IgD-negative memory B cell (primary cell): ENCODE measurements around the gene ZNF436. TPM values are rescaled to one million over a fixed set of nuclear protein-coding genes. Genes with fewer than 3 reads are reported as not detected.
"Not testable (repeated sequence)": the region's sequence is repeated elsewhere in the genome, so short reads cannot be mapped to it uniquely, and the experiment has no call there.

Experiments used
- H3K27ac Mint-ChIP-seq, 3 donors: one replicate each; pipeline ENCODE4 v1.8.0; 2020 to 2022; ENCODE audit warnings: mild to moderate bottlenecking in 3 of 3, mixed read lengths in 3 of 3, moderate library complexity in 1 of 3
- H3K27me3 Mint-ChIP-seq: one replicate; pipeline ENCODE4 v1.8.0; 2021; ENCODE audit warnings: mixed read lengths
- H3K36me3 Mint-ChIP-seq: one replicate; pipeline ENCODE4 v1.8.0; 2020; ENCODE audit warnings: mild to moderate bottlenecking, mixed read lengths
- H3K4me1 Mint-ChIP-seq, 3 donors: one replicate each; pipeline ENCODE4 v1.8.0; 2020 to 2022; ENCODE audit warnings: mixed read lengths in 3 of 3, mild to moderate bottlenecking in 1 of 3
- H3K4me3 Mint-ChIP-seq, 4 donors: one replicate each; pipeline ENCODE4 v1.8.0; 2020 to 2022; ENCODE audit warnings: mild to moderate bottlenecking in 4 of 4, mixed read lengths in 4 of 4, moderate library complexity in 3 of 4
- H3K9me3 Mint-ChIP-seq, 3 donors: one replicate each; pipeline ENCODE4 v1.8.0; 2020 to 2021; ENCODE audit warnings: mixed read lengths in 3 of 3, mild to moderate bottlenecking in 1 of 3
- polyA plus RNA-seq: library from polyadenylated mRNA; unstranded; fragments of 300-500 nt; fragmentation: Illumina TruSeq; gene quantifications from one replicate; pipeline ENCODE4 v1.2.3, GENCODE V29; 2021

ZNF436 gene
- polyA plus RNA-seq, 1 donor from 2014 or later: 2.5 TPM

- Mint-ChIP-seq H3K27me3 (peaks cover 6% of the 10 kb centered on the region), H3K4me1 (peaks cover 8 to 13% (median 12%) of the 10 kb centered on the region in 3 donors), H3K27ac (peak overlapping the region in 1 of 3 donors; percentile 30)
Observed at GRCh38 chr1:23380719-23381118, 11.1 kb upstream of the ZNF436 start.

GRCh38 chr1:23380236-23380635 is 10.6 kb upstream of the ZNF436 start:
- not testable (repeated sequence) for H3K36me3 Mint-ChIP-seq, H3K4me3 Mint-ChIP-seq, H3K9me3 Mint-ChIP-seq, H3K27ac Mint-ChIP-seq, H3K27me3 Mint-ChIP-seq
- peaks cover 8 to 13% (median 12%) of the 10 kb centered on the region in 3 donors for H3K4me1 Mint-ChIP-seq

More at GRCh38 chr1:23380719-23381118, 11.1 kb upstream of the ZNF436 start:
- Mint-ChIP-seq H3K4me3 (no peak overlapping the region), H3K9me3 (no peaks in the 10 kb centered on the region), H3K36me3 (no peaks in the 10 kb centered on the region)

DNA sequence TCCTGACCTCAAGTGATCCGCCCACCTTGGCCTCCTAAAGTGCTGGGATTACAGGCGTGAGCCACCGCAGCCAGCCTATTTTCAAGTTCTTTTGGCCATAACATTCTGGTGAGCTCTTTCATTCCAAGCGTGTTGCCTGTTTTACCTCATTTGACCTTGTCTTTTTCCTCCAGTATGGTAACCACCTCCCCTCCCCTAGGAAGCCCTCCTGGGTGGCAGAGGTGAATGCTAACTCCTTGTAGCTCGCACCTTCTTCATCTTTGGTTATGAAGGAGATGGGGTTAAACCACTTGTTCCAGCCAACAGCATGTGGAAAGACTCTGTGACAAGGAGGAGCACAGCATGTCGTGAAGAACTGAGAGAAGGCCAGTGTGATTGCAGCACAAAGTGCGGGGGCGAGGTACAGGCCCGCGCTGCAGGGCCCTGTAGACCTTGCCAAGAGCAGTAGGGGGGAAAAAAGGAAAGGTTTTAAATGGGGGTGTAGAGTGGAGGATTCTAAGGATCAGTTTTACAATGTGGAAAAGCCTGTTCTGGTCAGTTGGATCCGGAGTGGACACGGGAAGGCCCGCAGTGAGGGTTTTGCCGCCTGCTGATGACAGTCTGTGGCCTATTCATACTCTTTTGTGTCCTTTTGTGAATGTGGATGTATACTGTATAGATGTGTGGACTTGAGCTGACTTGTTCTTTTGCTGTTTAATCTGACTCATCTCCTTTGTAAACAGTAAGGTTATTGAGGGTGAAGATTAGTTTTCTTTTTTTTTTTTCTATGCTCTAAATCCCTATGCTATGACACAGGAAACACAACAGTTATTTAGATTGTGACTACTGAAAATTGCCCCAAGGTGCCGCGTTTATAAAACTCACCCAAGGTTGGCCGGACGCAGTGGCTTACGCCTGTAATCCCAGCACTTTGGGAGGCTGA is 7.5 kb upstream of the ZNF436 start:
- H3K9me3 Mint-ChIP-seq: no peaks in the 10 kb centered on the region
- H3K4me1 Mint-ChIP-seq: peaks cover 7 to 13% (median 12%) of the 10 kb centered on the region in 3 donors
- H3K4me3 Mint-ChIP-seq: no peak overlapping the region
- H3K27me3 Mint-ChIP-seq: peaks cover 8% of the 10 kb centered on the region
- H3K36me3 Mint-ChIP-seq: no peaks in the 10 kb centered on the region
- peak overlapping the region in 2 of 3 donors; percentile 11 to 66 for H3K27ac Mint-ChIP-seq

GRCh38 chr1:23374079-23374735 is 4.6 kb upstream of the ZNF436 start:
- H3K9me3 Mint-ChIP-seq, H3K4me3 Mint-ChIP-seq, H3K27me3 Mint-ChIP-seq, H3K27ac Mint-ChIP-seq, H3K36me3 Mint-ChIP-seq: not testable (repeated sequence)
- peaks cover 3 to 16% (median 6%) of the 10 kb centered on the region in 3 donors for H3K4me1 Mint-ChIP-seq

DNA sequence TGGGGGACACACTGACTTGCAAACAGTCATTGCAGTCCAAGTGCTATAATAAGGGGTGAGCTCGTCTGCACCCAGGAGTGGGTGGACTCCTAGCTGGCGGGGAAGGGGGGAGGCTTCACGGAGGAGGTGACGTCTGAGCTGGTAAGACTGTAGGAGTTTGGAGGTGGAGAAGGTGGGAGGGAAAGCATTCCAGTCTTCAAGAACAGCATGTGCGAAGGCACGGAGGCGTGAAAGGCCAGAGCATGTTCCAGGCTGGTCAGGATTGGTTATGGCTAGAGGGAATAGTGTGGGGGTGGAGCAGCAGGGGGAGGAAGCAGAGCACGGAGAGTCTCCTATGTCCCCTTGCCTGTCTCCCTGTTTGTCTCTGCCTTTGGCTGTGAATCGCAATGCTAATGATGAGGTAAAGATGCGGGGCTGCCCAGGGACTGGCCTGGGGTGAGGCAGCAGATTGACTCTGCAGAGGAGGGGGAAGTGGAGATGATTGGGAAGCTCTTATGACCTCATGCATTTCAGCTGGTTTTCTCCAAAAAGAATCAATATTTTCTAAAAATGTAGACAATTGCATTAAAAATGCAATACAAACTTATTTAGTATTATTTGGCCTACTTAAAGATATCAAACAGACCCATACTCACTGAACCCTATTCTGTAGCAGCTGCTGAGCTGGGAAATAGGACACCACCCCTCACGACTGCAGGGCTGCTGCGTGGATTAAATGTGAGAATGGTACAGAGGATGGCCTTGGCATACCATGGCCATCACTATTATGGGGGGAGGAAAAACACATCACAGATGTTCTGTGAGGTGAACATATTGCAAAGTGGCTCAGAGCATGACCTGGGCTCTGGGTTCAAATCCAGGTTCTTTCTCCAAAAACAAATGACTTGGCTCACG is 2.6 kb upstream of the ZNF436 start:
- no peaks in the 10 kb centered on the region for H3K9me3 Mint-ChIP-seq
- peak overlapping the region in 1 of 4 donors; percentile 21 for H3K4me3 Mint-ChIP-seq
- H3K27me3 Mint-ChIP-seq: peaks cover 4% of the 10 kb centered on the region
- no peak overlapping the region for H3K27ac Mint-ChIP-seq
- peaks cover 6 to 16% (median 10%) of the 10 kb centered on the region in 3 donors for H3K4me1 Mint-ChIP-seq
- H3K36me3 Mint-ChIP-seq: no peaks in the 10 kb centered on the region

- Mint-ChIP-seq H3K27ac (no peak overlapping the region), H3K4me3 (peak overlapping the region in 2 of 4 donors; percentile 39 to 94), H3K4me1 (peaks cover 8 to 24% (median 19%) of the 10 kb centered on the region in 3 donors), H3K36me3 (peaks cover under 1% of the 10 kb centered on the region), H3K9me3 (no peaks in the 10 kb centered on the region), H3K27me3 (peaks cover 2% of the 10 kb centered on the region)
Observed at GRCh38 chr1:23370709-23371584, 1.3 kb upstream of the ZNF436 start.

GRCh38 chr1:23370330-23370708 is 683 bp upstream of the ZNF436 start:
- H3K4me3 Mint-ChIP-seq: peak overlapping the region; percentile 39 to 98 (median 96)
- H3K36me3 Mint-ChIP-seq: peaks cover 2% of the 10 kb centered on the region
- peaks cover 2% of the 10 kb centered on the region for H3K27me3 Mint-ChIP-seq
- H3K27ac Mint-ChIP-seq: peak overlapping the region in 1 of 3 donors; percentile 65
- H3K4me1 Mint-ChIP-seq: peaks cover 8 to 24% (median 19%) of the 10 kb centered on the region in 3 donors
- no peaks in the 10 kb centered on the region for H3K9me3 Mint-ChIP-seq

- Mint-ChIP-seq H3K4me3 (peak overlapping the region; percentile 94 to 100 (median 98)), H3K4me1 (peaks cover 8 to 24% (median 19%) of the 10 kb centered on the region in 3 donors), H3K27me3 (no peaks in the 10 kb centered on the region), H3K27ac (peak overlapping the region; percentile 86 to 98 (median 92)), H3K36me3 (peaks cover 6% of the 10 kb centered on the region), H3K9me3 (no peaks in the 10 kb centered on the region)
Observed at GRCh38 chr1:23368562-23369334, 888 bp downstream of the ZNF436 start.

GRCh38 chr1:23367791-23368561 is 1.7 kb downstream of the ZNF436 start:
- Mint-ChIP-seq H3K36me3 (peaks cover 10% of the 10 kb centered on the region), H3K9me3 (peaks cover 0 to 7% (median 0%) of the 10 kb centered on the region in 3 donors), H3K27me3 (no peaks in the 10 kb centered on the region), H3K27ac (peak overlapping the region; percentile 86 to 98 (median 92)), H3K4me3 (peak overlapping the region; percentile 94 to 100 (median 98)), H3K4me1 (peaks cover 8 to 24% (median 19%) of the 10 kb centered on the region in 3 donors)

- H3K27me3 Mint-ChIP-seq: no peaks in the 10 kb centered on the region
- H3K4me1 Mint-ChIP-seq: peaks cover 8 to 24% (median 19%) of the 10 kb centered on the region in 3 donors
- H3K36me3 Mint-ChIP-seq: peaks cover 13% of the 10 kb centered on the region
- H3K27ac Mint-ChIP-seq: peak overlapping the region in 1 of 3 donors; percentile 86
- peaks cover under 1 to 10% (median 4%) of the 10 kb centered on the region in 3 donors for H3K9me3 Mint-ChIP-seq
- peak overlapping the region; percentile 94 to 100 (median 98) for H3K4me3 Mint-ChIP-seq
Observed at GRCh38 chr1:23367451-23367790, 2.2 kb downstream of the ZNF436 start.

DNA sequence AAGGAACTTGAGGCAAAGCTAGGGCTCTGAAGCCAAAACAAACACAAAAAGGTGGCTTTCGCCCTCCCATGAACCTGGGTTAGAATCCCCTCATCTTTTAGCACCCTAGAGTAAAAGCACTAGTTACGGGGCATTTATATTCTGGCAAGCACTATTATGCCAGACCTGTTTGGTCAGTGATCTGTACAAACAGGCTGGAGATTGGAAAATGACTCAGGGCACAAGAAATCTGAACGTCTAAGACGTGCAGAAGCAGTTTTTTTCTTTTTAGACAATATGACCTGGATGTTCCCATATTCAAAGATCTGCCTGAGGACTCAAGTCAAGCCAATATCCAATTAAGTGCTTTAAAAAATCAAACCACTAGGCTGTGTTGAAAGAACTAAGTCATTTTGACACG is 3.0 kb downstream of the ZNF436 start:
- Mint-ChIP-seq H3K27ac (peak overlapping the region in 1 of 3 donors; percentile 86), H3K4me1 (peaks cover 8 to 24% (median 19%) of the 10 kb centered on the region in 3 donors), H3K27me3 (no peaks in the 10 kb centered on the region), H3K4me3 (peak overlapping the region; percentile 18 to 100 (median 60)), H3K36me3 (peaks cover 19% of the 10 kb centered on the region), H3K9me3 (peaks cover 5 to 12% (median 10%) of the 10 kb centered on the region in 3 donors)

DNA sequence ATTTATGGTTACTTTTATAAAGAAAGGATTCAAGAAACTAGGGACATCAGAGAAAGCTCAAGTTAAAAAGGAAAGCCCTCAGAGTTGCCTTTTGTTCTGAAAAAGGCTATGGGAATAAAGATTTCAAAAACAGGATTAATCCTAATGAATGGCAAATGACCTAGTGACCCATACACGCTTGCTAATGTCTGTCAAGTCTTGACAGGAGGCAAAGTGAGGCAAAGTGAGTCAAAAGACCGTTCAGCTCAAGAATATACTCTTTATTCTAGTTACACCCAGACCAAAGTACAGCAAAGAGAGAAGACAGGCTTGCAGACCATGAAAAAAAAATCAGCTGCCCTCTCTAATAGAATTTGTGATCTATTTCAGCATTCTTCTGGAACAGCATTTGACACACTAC is 3.5 kb downstream of the ZNF436 start:
- Mint-ChIP-seq H3K4me1 (peaks cover 8 to 24% (median 19%) of the 10 kb centered on the region in 3 donors), H3K4me3 (peak overlapping the region in 2 of 4 donors; percentile 23 to 94), H3K36me3 (peaks cover 24% of the 10 kb centered on the region), H3K27me3 (no peaks in the 10 kb centered on the region), H3K9me3 (peaks cover 7 to 15% (median 14%) of the 10 kb centered on the region in 3 donors), H3K27ac (peak overlapping the region in 1 of 3 donors; percentile 86)
